Measurements from ENCODE around the gene SPSB1.

The SPSB1 gene

DNA sequence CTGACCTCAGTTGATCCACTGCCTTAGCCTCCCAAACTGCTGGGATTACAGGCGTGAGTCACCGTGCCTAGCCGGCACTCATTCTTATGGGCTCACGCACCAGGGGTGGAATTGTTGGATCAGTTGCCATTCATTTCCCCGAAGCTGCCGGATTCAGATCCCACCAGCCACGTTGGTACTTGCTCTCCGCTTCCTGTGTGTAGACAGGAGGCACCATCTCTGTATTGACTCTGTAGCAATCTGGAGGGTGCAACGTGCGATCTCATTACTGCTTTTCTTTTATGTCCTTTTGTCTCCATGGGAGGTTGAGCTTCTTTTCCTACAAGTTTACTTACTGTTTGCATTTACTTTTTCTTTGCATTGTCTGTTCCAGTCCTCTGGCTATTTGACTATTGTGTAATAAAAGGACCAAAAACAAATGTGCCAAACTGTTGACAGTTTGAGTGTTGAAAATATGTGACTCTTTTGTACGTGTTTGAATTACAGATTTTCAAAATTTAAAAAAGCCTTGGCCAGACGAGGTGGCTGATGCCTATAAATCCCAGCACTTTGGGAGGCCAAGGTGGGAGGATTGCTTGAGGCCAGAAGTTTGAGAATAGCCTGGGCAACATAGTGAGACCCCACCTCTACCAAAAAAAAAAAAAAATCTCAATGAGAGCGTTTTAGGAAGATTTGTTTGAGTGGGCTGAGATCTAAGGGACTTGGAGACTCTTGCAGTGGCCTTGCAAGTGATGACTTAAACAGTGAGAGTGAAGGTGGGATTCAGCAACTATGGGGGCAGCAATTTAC is 39.1 kb downstream of the SPSB1 start (continued):
- TF ChIP-seq, protein P1, sequence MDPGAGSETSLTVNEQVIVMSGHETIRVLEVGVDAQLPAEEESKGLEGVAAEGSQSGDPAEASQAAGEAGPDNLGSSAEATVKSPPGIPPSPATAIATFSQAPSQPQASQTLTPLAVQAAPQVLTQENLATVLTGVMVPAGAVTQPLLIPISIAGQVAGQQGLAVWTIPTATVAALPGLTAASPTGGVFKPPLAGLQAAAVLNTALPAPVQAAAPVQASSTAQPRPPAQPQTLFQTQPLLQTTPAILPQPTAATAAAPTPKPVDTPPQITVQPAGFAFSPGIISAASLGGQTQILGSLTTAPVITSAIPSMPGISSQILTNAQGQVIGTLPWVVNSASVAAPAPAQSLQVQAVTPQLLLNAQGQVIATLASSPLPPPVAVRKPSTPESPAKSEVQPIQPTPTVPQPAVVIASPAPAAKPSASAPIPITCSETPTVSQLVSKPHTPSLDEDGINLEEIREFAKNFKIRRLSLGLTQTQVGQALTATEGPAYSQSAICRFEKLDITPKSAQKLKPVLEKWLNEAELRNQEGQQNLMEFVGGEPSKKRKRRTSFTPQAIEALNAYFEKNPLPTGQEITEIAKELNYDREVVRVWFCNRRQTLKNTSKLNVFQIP (CRISPR knock-in tag; IDR thresholded peaks at IDR 0.05; ENCODE audit: borderline replicate concordance, low read depth), result no peak
- TF ChIP-seq ZNF70 (CRISPR knock-in tag; IDR thresholded peaks at IDR 0.05), result no peak
- TF ChIP-seq PPARA (CRISPR knock-in tag; IDR thresholded peaks at IDR 0.05; ENCODE audit: borderline replicate concordance), result no peak
- TF ChIP-seq RARB (CRISPR knock-in tag; IDR thresholded peaks at IDR 0.05), result no peak
- no peak for TF ChIP-seq ZC3H10 (CRISPR knock-in tag; IDR thresholded peaks at IDR 0.05)
- TF ChIP-seq, protein P2, sequence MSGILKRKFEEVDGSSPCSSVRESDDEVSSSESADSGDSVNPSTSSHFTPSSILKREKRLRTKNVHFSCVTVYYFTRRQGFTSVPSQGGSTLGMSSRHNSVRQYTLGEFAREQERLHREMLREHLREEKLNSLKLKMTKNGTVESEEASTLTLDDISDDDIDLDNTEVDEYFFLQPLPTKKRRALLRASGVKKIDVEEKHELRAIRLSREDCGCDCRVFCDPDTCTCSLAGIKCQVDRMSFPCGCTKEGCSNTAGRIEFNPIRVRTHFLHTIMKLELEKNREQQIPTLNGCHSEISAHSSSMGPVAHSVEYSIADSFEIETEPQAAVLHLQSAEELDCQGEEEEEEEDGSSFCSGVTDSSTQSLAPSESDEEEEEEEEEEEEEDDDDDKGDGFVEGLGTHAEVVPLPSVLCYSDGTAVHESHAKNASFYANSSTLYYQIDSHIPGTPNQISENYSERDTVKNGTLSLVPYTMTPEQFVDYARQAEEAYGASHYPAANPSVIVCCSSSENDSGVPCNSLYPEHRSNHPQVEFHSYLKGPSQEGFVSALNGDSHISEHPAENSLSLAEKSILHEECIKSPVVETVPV (CRISPR knock-in tag; IDR thresholded peaks at IDR 0.05), result no peak
- no peak for TF ChIP-seq TCF4 (CRISPR knock-in tag; IDR thresholded peaks at IDR 0.05; ENCODE audit: borderline replicate concordance)
- TF ChIP-seq TOX (CRISPR knock-in tag; IDR thresholded peaks at IDR 0.05; ENCODE audit: borderline replicate concordance), result no peak

DNA sequence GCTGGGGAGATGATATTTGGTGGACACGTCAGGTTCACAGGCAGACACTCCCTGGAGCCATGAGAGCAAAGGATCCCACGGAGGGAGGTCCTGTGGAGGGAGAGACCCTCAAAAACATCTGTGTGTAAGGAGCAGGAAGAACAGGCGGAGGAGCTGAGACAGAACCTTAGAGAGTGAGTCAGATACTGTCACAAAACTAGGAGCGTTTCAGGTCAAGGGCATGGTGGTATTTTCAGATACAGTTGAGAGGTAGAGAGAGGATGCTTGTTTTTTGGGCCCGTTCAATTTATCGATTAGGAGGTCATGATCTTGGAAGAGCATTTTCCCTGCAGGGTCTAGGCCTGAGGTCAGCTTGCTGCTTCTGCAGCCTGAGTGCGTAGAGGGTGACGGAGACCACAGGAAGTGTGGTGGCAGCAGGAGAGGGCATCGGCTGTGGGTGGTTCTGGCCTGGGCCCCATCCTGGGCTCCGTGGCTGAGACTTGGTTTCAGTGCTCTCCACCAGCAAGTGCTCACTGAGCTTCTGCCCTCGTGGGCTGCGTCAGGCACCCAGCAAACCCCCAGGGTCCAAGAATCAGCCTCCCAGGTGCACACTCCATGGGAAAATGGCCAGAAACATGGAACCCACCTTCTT is 39.9 kb downstream of the SPSB1 start:
- no peak for ATAC-seq
- TF ChIP-seq, protein P3, sequence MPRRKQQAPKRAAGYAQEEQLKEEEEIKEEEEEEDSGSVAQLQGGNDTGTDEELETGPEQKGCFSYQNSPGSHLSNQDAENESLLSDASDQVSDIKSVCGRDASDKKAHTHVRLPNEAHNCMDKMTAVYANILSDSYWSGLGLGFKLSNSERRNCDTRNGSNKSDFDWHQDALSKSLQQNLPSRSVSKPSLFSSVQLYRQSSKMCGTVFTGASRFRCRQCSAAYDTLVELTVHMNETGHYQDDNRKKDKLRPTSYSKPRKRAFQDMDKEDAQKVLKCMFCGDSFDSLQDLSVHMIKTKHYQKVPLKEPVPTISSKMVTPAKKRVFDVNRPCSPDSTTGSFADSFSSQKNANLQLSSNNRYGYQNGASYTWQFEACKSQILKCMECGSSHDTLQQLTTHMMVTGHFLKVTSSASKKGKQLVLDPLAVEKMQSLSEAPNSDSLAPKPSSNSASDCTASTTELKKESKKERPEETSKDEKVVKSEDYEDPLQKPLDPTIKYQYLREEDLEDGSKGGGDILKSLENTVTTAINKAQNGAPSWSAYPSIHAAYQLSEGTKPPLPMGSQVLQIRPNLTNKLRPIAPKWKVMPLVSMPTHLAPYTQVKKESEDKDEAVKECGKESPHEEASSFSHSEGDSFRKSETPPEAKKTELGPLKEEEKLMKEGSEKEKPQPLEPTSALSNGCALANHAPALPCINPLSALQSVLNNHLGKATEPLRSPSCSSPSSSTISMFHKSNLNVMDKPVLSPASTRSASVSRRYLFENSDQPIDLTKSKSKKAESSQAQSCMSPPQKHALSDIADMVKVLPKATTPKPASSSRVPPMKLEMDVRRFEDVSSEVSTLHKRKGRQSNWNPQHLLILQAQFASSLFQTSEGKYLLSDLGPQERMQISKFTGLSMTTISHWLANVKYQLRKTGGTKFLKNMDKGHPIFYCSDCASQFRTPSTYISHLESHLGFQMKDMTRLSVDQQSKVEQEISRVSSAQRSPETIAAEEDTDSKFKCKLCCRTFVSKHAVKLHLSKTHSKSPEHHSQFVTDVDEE (CRISPR knock-in tag; IDR thresholded peaks at IDR 0.05), result no peak

DNA sequence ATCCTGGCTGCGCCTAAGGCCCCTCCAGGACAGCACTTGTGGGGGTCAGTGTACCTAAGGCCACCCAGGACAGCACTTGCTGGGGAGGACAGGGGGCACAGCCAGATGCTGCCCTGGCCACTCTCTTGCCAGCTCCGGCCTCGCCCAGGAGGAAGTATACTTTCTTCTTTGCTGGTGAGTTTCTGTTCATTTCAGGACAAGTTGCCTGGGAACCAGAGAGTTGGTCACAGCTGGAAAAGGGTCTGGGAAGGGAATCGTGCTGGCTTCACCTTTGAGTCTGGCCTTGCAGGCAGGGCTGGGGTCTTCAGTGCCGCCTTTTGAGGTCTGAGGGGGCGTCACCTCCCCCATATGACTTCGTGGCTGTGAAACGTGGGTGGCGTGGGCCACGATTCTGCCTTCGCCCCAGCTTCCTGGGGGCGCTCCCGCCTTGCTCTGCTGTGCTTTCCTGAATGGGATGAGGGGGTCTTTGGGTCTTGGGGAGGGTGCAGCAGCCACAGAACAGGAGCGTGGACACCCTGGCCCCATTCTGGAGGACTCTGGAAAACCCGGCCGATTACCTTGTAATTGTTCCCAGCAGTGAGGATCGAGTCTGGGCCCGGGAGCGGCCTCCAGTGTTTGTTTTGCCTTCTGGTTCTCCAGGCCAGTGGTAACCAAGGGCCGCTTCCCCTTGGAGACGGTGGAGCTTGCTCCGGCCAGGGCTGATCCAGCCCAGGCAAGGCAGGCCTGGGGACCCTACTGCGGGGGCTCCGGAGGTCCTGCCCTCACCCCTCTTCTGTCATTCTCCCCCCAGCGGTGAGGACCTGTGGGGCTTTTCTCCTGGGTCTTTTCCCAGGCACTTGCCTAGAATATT is 45.9 kb downstream of the SPSB1 start:
- ATAC-seq, result no peak; the same call in 2 of the 3 replicates
- no peak for TF ChIP-seq ESRRG (CRISPR knock-in tag; IDR thresholded peaks at IDR 0.05)
- no peak for TF ChIP-seq GLIS3 (CRISPR knock-in tag; IDR thresholded peaks at IDR 0.05)
- TF ChIP-seq ZFP3 (CRISPR knock-in tag; IDR thresholded peaks at IDR 0.05), result no peak
- TF ChIP-seq ZFP30 (CRISPR knock-in tag; IDR thresholded peaks at IDR 0.05), result no peak
- no peak for TF ChIP-seq ZC3H10 (CRISPR knock-in tag; IDR thresholded peaks at IDR 0.05)

DNA sequence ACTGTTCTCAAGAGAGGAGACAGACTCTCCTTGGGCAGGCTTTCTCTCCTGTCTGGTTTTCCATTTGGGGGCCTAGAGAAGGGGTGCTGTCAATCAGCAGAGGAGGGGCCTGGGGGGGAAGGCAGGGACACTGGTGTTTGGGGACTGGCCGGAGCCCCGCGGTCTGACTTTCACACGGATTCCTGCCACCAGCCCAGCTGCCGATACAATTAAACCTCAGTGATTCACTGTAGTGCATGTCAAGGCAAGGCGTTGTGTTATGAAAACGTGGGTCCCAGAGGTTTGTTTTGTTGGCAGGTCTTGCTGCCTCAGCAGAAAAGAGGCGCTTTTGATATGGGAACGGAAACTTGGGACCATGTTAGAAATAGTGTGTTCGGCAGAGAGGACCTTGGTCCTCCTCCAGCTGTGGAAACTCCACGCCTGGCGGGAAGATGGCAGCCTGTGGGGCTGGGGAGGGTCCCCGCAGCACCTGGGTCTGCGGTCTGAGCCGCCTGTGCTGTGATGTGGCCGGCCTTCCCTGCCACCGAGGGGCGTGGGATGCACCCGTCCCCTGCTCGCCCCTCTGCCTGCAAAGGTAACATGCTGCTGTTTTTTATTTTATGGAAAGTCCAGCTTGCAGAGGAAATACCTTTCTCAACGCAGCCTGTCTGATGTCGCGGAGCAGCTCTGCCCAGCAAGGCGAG is 47.6 kb downstream of the SPSB1 start:
- no peak for ATAC-seq
- TF ChIP-seq, protein P3 (CRISPR knock-in tag; IDR thresholded peaks at IDR 0.05), result no peak
- TF ChIP-seq, protein P4, sequence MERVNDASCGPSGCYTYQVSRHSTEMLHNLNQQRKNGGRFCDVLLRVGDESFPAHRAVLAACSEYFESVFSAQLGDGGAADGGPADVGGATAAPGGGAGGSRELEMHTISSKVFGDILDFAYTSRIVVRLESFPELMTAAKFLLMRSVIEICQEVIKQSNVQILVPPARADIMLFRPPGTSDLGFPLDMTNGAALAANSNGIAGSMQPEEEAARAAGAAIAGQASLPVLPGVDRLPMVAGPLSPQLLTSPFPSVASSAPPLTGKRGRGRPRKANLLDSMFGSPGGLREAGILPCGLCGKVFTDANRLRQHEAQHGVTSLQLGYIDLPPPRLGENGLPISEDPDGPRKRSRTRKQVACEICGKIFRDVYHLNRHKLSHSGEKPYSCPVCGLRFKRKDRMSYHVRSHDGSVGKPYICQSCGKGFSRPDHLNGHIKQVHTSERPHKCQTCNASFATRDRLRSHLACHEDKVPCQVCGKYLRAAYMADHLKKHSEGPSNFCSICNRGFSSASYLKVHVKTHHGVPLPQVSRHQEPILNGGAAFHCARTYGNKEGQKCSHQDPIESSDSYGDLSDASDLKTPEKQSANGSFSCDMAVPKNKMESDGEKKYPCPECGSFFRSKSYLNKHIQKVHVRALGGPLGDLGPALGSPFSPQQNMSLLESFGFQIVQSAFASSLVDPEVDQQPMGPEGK (CRISPR knock-in tag; IDR thresholded peaks at IDR 0.05; ENCODE audit: borderline replicate concordance), result no peak
- TF ChIP-seq ZFP3 (CRISPR knock-in tag; IDR thresholded peaks at IDR 0.05), result no peak
- no peak for TF ChIP-seq RARB (CRISPR knock-in tag; IDR thresholded peaks at IDR 0.05)
- no peak for TF ChIP-seq CSDC2 (CRISPR knock-in tag; IDR thresholded peaks at IDR 0.05)
- no peak for TF ChIP-seq TCF4 (CRISPR knock-in tag; IDR thresholded peaks at IDR 0.05; ENCODE audit: borderline replicate concordance)
- no peak for TF ChIP-seq ZNF565 (CRISPR knock-in tag; conservative IDR thresholded peaks at IDR 0.05; ENCODE audit: low read depth)
- TF ChIP-seq ZNF8 (CRISPR knock-in tag; IDR thresholded peaks at IDR 0.05), result no peak
- no peak for TF ChIP-seq ISL1 (CRISPR knock-in tag; IDR thresholded peaks at IDR 0.05)
- TF ChIP-seq, protein P5, sequence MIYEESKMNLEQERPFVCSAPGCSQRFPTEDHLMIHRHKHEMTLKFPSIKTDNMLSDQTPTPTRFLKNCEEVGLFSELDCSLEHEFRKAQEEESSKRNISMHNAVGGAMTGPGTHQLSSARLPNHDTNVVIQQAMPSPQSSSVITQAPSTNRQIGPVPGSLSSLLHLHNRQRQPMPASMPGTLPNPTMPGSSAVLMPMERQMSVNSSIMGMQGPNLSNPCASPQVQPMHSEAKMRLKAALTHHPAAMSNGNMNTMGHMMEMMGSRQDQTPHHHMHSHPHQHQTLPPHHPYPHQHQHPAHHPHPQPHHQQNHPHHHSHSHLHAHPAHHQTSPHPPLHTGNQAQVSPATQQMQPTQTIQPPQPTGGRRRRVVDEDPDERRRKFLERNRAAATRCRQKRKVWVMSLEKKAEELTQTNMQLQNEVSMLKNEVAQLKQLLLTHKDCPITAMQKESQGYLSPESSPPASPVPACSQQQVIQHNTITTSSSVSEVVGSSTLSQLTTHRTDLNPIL (CRISPR knock-in tag; IDR thresholded peaks at IDR 0.05; ENCODE audit: low read depth), result no peak
- TF ChIP-seq ESRRG (CRISPR knock-in tag; IDR thresholded peaks at IDR 0.05), result no peak
- TF ChIP-seq SNAI2 (CRISPR knock-in tag; IDR thresholded peaks at IDR 0.05), result no peak
- no peak for TF ChIP-seq ZFP30 (CRISPR knock-in tag; IDR thresholded peaks at IDR 0.05)
- TF ChIP-seq PPARA (CRISPR knock-in tag; IDR thresholded peaks at IDR 0.05; ENCODE audit: borderline replicate concordance), result no peak
- TF ChIP-seq TOX (CRISPR knock-in tag; IDR thresholded peaks at IDR 0.05; ENCODE audit: borderline replicate concordance), result no peak
- no peak for TF ChIP-seq ZNF70 (CRISPR knock-in tag; IDR thresholded peaks at IDR 0.05)
